H9 (cell line): Measurements from ENCODE around the gene NR1H4. TPM values are rescaled to one million over a fixed set of nuclear protein-coding genes. Genes with fewer than 3 reads are reported as not detected.

Experiments used
- DNase-seq: peaks from one replicate; pipeline ENCODE4 v3.0.0-alpha.2; 2017
- H2AFZ ChIP-seq: one replicate; pipeline ENCODE4 v1.6.1; 2013; ENCODE audit warnings: mild to moderate bottlenecking, low read length, control low read depth, moderate library complexity
- H2AK5ac ChIP-seq: 2 replicates; pipeline ENCODE4 v1.6.1; 2013; ENCODE audit warnings: low read length, control low read depth, mixed read lengths; ENCODE audit not compliant: insufficient read length
- H2BK120ac ChIP-seq: one replicate; pipeline ENCODE4 v1.6.1; 2013; ENCODE audit warnings: low read depth, mild to moderate bottlenecking, low read length, control low read depth, inconsistent platforms; ENCODE audit not compliant: poor library complexity, severe bottlenecking
- H2BK12ac ChIP-seq: 2 replicates; pipeline ENCODE4 v1.6.1; 2013; ENCODE audit warnings: low read length, control low read depth, mixed read lengths, low read depth; ENCODE audit not compliant: insufficient read length
- H2BK15ac ChIP-seq: 2 replicates; pipeline ENCODE4 v1.6.1; 2013; ENCODE audit warnings: low read depth, low read length, control low read depth
- H2BK20ac ChIP-seq: one replicate; pipeline ENCODE4 v1.6.1; 2013; ENCODE audit warnings: low read depth, mild to moderate bottlenecking, low read length, control low read depth, inconsistent platforms; ENCODE audit not compliant: poor library complexity, severe bottlenecking
- H2BK5ac ChIP-seq: 2 replicates; pipeline ENCODE4 v1.6.1; 2013; ENCODE audit warnings: low read length, control low read depth, mixed read lengths; ENCODE audit not compliant: insufficient read length
- H3K14ac ChIP-seq: 2 replicates; pipeline ENCODE4 v1.6.1; 2013; ENCODE audit warnings: low read length, control low read depth; ENCODE audit not compliant: insufficient read depth
- H3K18ac ChIP-seq: 2 replicates; pipeline ENCODE4 v1.6.1; 2013; ENCODE audit warnings: low read depth, mild to moderate bottlenecking, mixed read lengths, low read length, control low read depth; ENCODE audit not compliant: insufficient read length
- H3K23ac ChIP-seq: 2 replicates; pipeline ENCODE4 v1.6.1; 2013; ENCODE audit warnings: low read length, control low read depth, mixed read lengths, low read depth; ENCODE audit not compliant: insufficient read length
- H3K23me2 ChIP-seq: 2 replicates; pipeline ENCODE4 v1.6.1; 2013; ENCODE audit warnings: low read depth, mild to moderate bottlenecking, mixed read lengths, low read length, control low read depth; ENCODE audit not compliant: insufficient read length, poor library complexity, severe bottlenecking
- H3K27ac ChIP-seq: 2 replicates; pipeline ENCODE4 v1.5.1; 2013; ENCODE audit warnings: low read length, control low read depth, mixed read lengths, low read depth; ENCODE audit not compliant: insufficient read length
- H3K27me3 ChIP-seq: 2 replicates; pipeline ENCODE4 v1.6.1; 2013; ENCODE audit warnings: low read length, control low read depth, inconsistent platforms; ENCODE audit not compliant: insufficient read depth
- H3K4ac ChIP-seq: 2 replicates; pipeline ENCODE4 v1.6.1; 2013; ENCODE audit warnings: low read depth, mild to moderate bottlenecking, control low read depth, inconsistent platforms, low read length, moderate library complexity
- H3K4me1 ChIP-seq: 2 replicates; pipeline ENCODE4 v1.6.1; 2013; ENCODE audit warnings: low read length, control low read depth, inconsistent platforms; ENCODE audit not compliant: insufficient read depth
- H3K4me2 ChIP-seq: 2 replicates; pipeline ENCODE4 v1.6.1; 2013; ENCODE audit warnings: low read length, control low read depth, mixed read lengths; ENCODE audit not compliant: insufficient read length, insufficient read depth
- H3K56ac ChIP-seq: 2 replicates; pipeline ENCODE4 v1.6.1; 2013; ENCODE audit warnings: low read depth, mild to moderate bottlenecking, mixed read lengths, low read length, control low read depth; ENCODE audit not compliant: insufficient read length
- H3K79me1 ChIP-seq: 2 replicates; pipeline ENCODE4 v1.6.1; 2013; ENCODE audit warnings: low read depth, mild to moderate bottlenecking, moderate library complexity, low read length, control low read depth, inconsistent platforms; ENCODE audit not compliant: insufficient read depth, poor library complexity, severe bottlenecking
- H3K79me2 ChIP-seq: 2 replicates; pipeline ENCODE4 v1.6.1; 2013; ENCODE audit warnings: low read length, control low read depth, inconsistent platforms; ENCODE audit not compliant: insufficient read depth
- H3K9ac ChIP-seq: 2 replicates; pipeline ENCODE4 v1.6.1; 2013; ENCODE audit warnings: low read length, control low read depth, mixed read lengths; ENCODE audit not compliant: insufficient read length; ENCODE audit errors: extremely low read depth
- H3K9me3 ChIP-seq: one replicate; pipeline ENCODE4 v1.6.1; 2013; ENCODE audit warnings: low read depth, low read length, inconsistent platforms; ENCODE audit not compliant: control insufficient read depth
- H3T11ph ChIP-seq: one replicate; pipeline ENCODE4 v1.6.1; 2013; ENCODE audit warnings: mild to moderate bottlenecking, low read length, control low read depth, inconsistent platforms
- H4K20me1 ChIP-seq: one replicate; pipeline ENCODE4 v1.6.1; 2013; ENCODE audit not compliant: control insufficient read depth, insufficient read length, insufficient read depth
- H4K5ac ChIP-seq: 2 replicates; pipeline ENCODE4 v1.6.1; 2013; ENCODE audit warnings: low read depth, mild to moderate bottlenecking, mixed read lengths, low read length, control low read depth; ENCODE audit not compliant: insufficient read length
- H4K8ac ChIP-seq: replicated peaks from 2 replicates; pipeline ENCODE4 v1.6.1; 2013; ENCODE audit warnings: low read length, control low read depth, mixed read lengths, low read depth; ENCODE audit not compliant: insufficient read length
- H4K91ac ChIP-seq: 2 replicates; pipeline ENCODE4 v1.6.1; 2013; ENCODE audit warnings: low read depth, mild to moderate bottlenecking, moderate library complexity, mixed read lengths, low read length, control low read depth; ENCODE audit not compliant: insufficient read length
- H3K27ac Mint-ChIP-seq, 3 experiments: 2 replicates in 2 of 3; 3 replicates in 1 of 3; pipeline ENCODE4 v1.8.0; 2020 to 2021; ENCODE audit warnings: mixed read lengths in 3 of 3, mild to moderate bottlenecking in 1 of 3, moderate library complexity in 1 of 3
- H3K27me3 Mint-ChIP-seq: 2 replicates; pipeline ENCODE4 v1.8.0; 2021; ENCODE audit warnings: low read depth, mild to moderate bottlenecking, moderate library complexity, mixed read lengths
- H3K36me3 Mint-ChIP-seq, 3 experiments: 2 replicates in 2 of 3; 3 replicates in 1 of 3; pipeline ENCODE4 v1.8.0; 2020 to 2021; ENCODE audit warnings: low read depth in 3 of 3, mixed read lengths in 3 of 3; ENCODE audit not compliant: insufficient read depth in 1 of 3
- H3K4me1 Mint-ChIP-seq, 2 experiments: 2 replicates each; pipeline ENCODE4 v1.8.0; 2020; ENCODE audit warnings: mixed read lengths in 2 of 2
- H3K4me3 Mint-ChIP-seq, 2 experiments: 2 replicates in 1 of 2; 3 replicates in 1 of 2; pipeline ENCODE4 v1.8.0; 2020 to 2021; ENCODE audit warnings: mild to moderate bottlenecking in 2 of 2, mixed read lengths in 2 of 2, moderate library complexity in 1 of 2
- H3K9me3 Mint-ChIP-seq, 2 experiments: 2 replicates in 1 of 2; 3 replicates in 1 of 2; pipeline ENCODE4 v1.8.0; 2020; ENCODE audit warnings: mild to moderate bottlenecking in 2 of 2, mixed read lengths in 2 of 2, moderate library complexity in 1 of 2
- WGBS: extraction: QIAGEN DNeasy Blood & Tissue Kit; methylation state at CpG from one replicate; pipeline ENCODE4 v1.1.7; 2013; ENCODE audit warnings: missing lambda C conversion rate, low lambda C conversion rate, mixed read lengths; ENCODE audit not compliant: insufficient read length; ENCODE audit errors: extremely low coverage; 5-methylcytosine and 5-hydroxymethylcytosine counted together
- total RNA-seq: library from RNA; stranded (reverse); gene quantifications from 2 replicates; pipeline ENCODE4 v1.2.1, GENCODE V29; 2021
- TF ChIP-seq, protein P1 (sequence below): fragments of 200-600 bp; sonication (generic); conservative IDR thresholded peaks from 3 replicates; pipeline ENCODE4 v1.8.0; 2021; ENCODE audit warnings: antibody characterized with exemption, mild to moderate bottlenecking

NR1H4 gene
- total RNA-seq, 1 experiment from 2014 or later = not detected

DNA sequence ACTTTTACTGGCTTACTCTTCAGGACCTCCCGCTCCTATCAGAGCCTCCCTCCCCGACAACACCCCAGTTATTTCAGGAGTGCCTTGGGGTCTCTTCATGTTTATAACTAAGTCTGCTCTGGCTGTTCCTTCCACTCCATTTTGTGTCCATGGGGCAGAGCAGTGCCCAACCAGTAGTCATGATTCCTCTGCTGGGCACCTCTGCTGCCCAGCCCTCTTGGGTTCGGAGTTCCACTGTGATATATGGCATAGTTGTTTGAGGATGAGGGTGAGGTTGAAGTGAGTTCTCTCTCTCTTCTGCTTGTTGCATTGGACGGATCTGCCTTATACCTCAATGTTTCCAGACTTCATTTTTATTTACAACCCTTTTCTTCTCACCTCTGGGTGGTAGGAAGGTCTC is 17.4 kb downstream of the NR1H4 start:
- no peak overlapping the region for H2BK120ac ChIP-seq
- peaks cover 2% of the 10 kb centered on the region; the same call in 1 of the 2 replicates for H3K4me1 ChIP-seq
- H2BK15ac ChIP-seq = no peak overlapping the region
- H2AK5ac ChIP-seq = no peak overlapping the region
- H3K18ac ChIP-seq = no peak overlapping the region
- H3K27me3 ChIP-seq = no peaks in the 10 kb centered on the region
- Mint-ChIP-seq H3K27ac (peak overlapping the region in 1 of 3 experiments; percentile 39; a peak in 1 of 7 replicates), H3K27me3 (no peaks in the 10 kb centered on the region), H3K4me1 (peaks cover 3% of the 10 kb centered on the region in 2 experiments; a peak in 1 of 4 replicates), H3K4me3 (no peak overlapping the region), H3K9me3 (no peaks in the 10 kb centered on the region), H3K36me3 (no peaks in the 10 kb centered on the region)
- no peak overlapping the region for H4K5ac ChIP-seq
- H3K23ac ChIP-seq = no peak overlapping the region
- H3K4ac ChIP-seq = no peak overlapping the region
- no peaks in the 10 kb centered on the region for H3K79me1 ChIP-seq
- no peak overlapping the region for H2AFZ ChIP-seq
- no peak overlapping the region for H4K8ac ChIP-seq
- no peak overlapping the region for H3K27ac ChIP-seq
- DNase-seq = no peak
- H3K9ac ChIP-seq = no peak overlapping the region
- H3K4me2 ChIP-seq = no peak overlapping the region
- H4K20me1 ChIP-seq = no peaks in the 10 kb centered on the region
- TF ChIP-seq, protein P1, sequence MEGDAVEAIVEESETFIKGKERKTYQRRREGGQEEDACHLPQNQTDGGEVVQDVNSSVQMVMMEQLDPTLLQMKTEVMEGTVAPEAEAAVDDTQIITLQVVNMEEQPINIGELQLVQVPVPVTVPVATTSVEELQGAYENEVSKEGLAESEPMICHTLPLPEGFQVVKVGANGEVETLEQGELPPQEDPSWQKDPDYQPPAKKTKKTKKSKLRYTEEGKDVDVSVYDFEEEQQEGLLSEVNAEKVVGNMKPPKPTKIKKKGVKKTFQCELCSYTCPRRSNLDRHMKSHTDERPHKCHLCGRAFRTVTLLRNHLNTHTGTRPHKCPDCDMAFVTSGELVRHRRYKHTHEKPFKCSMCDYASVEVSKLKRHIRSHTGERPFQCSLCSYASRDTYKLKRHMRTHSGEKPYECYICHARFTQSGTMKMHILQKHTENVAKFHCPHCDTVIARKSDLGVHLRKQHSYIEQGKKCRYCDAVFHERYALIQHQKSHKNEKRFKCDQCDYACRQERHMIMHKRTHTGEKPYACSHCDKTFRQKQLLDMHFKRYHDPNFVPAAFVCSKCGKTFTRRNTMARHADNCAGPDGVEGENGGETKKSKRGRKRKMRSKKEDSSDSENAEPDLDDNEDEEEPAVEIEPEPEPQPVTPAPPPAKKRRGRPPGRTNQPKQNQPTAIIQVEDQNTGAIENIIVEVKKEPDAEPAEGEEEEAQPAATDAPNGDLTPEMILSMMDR = no peak
- H3T11ph ChIP-seq = no peak overlapping the region
- no peak overlapping the region for H3K56ac ChIP-seq
- H2BK12ac ChIP-seq = no peak overlapping the region
- no peak overlapping the region for H2BK5ac ChIP-seq
- H3K9me3 ChIP-seq = no peaks in the 10 kb centered on the region
- H3K79me2 ChIP-seq = no peaks in the 10 kb centered on the region
- no peak overlapping the region for H2BK20ac ChIP-seq
- WGBS = no CpG with 5 or more reads among the region's 4 CpGs
- H4K91ac ChIP-seq = no peak overlapping the region
- H3K14ac ChIP-seq = no peak overlapping the region
- H3K23me2 ChIP-seq = no peaks in the 10 kb centered on the region
